Kidney capillary endothelial cell (primary cell): Measurements from ENCODE around the gene GALNT17.

ENCODE experiments used
- DNase-seq: peaks from one replicate; pipeline ENCODE4 v3.0.0-alpha.2; 2018; ENCODE audit warnings: low spot score

GALNT17 gene

DNA sequence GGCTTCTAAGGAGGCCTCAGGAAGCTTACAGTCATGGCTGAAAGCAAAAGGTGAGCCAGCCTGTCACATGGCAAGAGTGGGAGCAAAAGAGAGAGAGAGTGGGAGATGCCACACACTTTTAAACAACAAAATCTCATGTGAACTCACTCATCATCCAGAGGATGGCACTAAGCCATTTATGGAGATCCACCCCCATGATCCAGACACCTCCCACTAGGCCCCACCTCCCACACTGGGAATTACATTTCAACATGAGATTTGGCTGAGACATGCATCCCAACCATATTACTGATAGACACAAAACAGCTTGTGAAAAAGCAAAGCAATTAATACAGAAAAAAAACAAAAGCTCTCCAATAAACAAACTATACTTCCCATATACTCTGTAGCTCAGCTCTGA is 210.3 kb downstream of the GALNT17 start:
- DNase-seq: no peak

DNA sequence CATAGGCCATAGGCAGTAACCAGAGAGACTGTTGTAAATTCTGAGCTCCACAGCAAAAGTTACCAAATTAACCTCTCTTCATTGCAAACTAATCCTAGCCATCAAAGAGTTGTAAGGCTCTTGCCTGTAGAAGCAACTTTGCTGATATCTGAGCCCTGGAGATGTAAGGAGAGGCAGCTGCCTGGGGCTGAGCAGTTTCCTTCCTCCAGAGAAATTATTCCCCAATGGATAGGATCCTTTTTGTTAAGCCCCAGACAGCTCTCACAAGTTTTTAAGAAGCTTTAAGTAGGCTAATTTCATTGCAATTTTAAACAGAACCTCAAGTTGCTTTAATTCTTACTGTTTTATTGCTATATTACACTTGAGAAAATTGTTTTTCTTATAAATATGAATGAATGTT is 211.1 kb downstream of the GALNT17 start:
- no peak for DNase-seq

GRCh38 chr7:71343892-71344291 is 211.9 kb downstream of the GALNT17 start:
- DNase-seq: no peak

DNA sequence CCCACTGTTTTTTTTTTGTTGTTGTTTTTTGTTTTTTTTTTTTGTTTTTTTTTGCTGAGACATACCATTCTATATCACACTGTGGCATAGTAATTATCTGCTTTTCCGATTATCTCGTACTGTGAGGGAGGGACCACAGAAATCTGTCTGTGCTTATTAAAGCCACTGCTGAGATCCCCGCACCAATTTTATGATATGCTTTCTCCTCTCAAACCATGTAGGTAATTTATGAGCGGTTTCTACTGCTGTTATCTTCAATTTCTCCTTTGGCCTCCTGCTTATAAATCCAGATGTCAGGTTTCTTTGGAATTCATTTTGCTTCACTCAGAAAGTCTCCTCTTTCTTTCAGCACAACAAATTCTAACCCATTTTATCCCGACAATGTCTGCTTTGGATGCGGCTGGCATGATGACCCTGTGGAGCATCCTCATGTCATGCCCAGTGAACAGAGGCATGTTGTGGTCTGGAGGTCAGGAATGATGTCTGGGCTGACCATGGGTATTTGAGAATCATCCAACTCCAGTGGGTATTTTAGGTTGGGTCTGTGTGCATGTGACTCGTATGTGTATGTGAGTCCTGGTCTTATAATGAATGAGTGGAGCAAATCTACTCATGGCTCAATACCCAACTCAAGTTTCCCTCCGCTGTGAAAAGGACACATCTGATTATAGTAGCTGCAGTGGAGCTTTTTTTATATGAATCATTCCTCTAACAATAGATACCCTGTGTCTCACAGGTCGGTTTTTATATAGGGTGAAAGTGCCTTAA is 213.4 kb downstream of the GALNT17 start:
- no peak for DNase-seq

DNA sequence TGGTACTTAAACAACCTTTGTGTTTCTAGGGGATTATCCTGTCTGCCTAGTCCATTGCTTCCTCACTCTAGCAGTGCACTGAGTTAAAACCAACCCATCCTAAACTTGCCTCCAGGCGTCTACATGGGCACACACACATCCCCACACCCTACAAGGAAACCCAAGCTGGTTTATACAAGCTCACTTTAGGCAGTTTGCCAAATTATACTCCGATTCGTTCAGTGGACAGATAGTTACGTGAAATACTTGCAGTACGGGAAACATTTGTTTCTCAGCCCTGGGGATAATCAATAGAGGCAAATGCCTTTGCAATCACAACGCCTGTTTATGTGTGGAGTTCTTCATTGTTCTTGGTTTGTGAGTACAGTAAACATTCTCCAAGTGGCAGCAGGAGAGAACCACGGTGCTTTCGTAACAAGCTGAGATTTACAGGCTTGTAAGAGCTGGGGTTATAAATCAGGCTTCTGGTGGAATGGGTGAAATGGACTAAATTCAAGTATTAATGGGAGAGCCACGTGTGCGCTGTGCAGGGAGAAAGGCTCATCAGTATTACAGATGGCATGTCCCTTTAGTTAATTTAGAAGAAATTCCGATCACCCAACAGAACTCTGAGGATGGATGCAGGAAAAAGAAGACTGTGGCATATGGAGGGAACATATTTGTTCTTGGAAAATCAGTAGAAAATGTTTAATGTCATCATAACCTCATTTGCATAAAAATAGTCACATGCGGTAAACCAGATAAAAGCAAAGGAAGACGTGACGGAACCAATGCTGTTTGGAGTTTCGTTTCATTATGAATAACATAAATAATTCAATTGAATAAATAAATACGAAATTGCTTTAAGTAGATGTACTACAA is 217.1 kb downstream of the GALNT17 start:
- DNase-seq: no peak

DNA sequence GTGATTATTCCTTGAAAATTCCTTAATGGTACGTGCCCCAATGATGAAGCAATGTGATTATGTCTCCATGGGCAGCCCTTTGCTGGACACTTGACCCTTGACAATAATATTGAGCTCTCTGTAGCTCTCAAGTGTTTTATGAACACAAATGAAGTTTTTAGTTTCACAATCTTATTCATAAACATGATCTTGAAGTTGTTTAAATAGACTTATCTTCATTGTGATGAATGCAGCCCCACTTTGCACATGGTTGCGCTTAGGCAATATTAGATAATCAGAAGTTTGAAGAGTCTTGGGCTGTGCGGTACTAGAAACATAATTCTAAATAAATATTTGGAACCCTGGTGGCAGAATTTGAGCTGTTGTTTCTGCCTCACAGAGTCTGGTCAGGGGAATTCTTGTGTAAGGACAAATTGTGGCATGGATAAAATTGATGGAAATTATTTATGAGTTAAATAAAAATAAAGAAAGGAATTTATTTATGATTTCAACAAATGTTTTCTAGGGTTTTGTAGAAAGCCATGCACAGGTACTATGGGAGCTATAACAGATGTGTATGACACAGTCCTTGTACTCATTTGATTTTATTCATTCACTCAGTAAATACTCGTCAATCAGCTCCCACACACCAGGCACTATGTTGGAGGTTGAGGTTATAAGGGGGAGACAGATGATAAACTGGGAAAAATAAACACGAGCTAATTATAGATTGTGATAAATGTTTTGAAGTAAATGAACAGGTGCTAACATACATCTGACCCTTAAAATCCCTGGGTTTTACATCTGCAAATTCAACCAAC is 217.9 kb downstream of the GALNT17 start:
- DNase-seq: no peak

DNA sequence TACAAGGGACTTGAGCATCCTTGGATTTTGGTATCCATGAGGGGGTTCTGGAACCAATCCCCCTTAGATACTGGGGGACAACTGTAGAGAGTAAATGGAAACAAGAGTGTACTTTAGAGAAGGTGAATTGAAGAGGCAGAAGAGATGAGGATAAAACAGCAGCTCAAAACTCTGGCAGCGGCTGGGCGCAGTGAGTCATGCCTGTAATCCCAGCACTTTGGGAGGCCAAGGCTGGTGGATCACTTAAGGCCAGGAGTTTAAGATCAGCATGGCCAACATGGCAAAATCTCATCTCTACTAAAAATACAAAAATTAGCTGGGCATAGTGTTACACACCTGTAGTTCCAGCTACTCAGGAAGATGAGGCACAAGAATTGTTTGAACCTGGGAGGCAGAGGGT is 218.7 kb downstream of the GALNT17 start:
- no peak for DNase-seq

DNA sequence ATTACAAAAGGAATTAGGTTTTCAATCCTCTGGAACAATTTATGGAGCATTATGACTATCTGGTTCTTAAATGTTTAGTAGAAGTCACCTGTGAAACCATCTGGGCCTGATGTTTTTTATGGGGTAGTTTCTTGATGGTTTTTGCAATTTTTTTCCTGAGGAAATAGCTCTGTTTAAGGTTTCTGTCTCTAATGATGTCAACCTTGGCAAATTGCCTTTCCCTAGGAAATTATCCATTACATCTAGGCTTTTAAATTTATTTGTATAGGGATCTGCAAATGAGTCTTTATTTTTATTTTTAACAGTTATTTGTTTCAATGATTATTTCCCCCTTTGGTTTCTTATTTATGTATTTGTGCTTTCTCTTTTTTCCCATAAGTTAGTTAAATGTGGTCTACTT is 222.8 kb downstream of the GALNT17 start:
- DNase-seq: no peak

- no peak for DNase-seq
Observed at GRCh38 chr7:71361451-71362032, 229.6 kb downstream of the GALNT17 start.

DNA sequence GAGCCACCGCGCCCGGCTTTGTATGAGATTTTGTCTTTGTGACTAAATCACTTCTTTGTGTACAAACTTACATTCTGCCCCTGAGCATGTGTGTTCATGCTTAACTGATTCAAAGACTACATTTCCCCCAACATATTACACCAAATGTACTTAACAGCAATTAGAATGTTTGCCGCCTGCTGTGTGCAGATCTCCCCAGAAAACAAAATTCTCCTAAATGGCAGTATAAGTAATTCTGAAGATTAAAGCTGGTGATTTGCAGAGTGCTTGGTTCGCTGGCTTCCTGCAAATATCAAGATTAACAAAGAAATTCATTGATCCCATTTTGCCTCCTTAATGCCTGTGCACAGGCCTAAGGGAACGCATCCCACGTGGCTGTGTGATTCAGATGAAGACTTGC is 230.3 kb downstream of the GALNT17 start:
- DNase-seq: no peak

DNA sequence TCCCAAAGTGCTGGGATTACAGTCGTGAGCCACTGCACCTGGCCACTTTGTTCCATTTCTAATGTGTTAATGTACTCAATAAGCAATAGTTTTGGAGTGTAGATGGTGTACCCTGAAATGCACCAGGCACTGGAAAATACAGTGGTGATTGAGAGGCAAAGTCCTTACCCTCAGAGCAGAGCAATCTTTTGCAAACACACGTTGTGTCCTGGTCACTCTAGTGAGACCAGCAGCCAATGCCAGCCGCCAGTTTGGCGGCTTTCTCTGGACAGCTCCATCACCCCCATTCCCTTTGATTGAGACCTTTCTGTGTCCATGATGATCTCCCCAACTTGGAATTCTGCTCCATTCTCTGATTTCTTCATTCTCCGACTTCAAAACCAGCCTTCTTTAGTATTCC is 231.3 kb downstream of the GALNT17 start:
- DNase-seq: no peak

- DNase-seq: no peak
Observed at GRCh38 chr7:71363627-71364026, 231.7 kb downstream of the GALNT17 start.

GRCh38 chr7:71364551-71364950 is 232.6 kb downstream of the GALNT17 start:
- DNase-seq: no peak

DNA sequence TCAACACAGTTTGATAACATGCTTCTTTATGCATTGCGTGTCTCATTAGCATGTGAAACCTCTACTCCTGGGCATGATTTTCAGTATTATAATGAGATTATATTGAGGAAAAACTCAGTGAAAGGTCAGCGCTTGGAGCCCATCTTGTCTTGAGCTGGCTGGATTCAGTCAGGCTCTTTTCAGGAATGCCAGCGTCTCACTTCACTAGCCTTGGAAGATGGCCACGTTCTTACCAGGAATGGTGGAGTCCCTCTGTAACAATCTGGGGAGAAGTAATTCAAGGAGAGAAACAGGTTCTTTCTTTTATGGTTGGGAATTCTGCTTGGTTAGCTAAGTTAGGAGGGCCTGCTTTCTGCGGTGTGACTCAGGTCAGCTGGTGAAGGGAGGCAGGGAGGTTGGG is 241.0 kb downstream of the GALNT17 start:
- DNase-seq: no peak

DNA sequence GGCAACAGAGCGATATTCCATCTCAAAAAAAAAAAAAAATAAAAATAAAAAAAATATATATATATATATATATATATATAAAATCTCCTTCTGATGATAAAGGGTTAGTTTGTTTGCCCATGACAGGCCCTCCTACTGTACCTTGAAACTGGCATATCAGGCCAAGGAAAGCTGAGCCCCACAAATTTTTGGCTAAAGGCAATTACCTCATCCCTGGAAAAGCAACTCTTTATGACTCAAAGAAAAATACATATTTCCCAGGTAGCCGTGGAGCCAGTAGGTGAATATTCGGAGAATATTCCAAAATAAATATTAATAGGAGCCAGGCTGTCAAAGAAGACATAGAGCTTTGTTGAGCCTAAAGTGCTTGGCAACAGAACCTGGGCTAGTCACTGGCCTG is 245.1 kb downstream of the GALNT17 start:
- DNase-seq: no peak

DNA sequence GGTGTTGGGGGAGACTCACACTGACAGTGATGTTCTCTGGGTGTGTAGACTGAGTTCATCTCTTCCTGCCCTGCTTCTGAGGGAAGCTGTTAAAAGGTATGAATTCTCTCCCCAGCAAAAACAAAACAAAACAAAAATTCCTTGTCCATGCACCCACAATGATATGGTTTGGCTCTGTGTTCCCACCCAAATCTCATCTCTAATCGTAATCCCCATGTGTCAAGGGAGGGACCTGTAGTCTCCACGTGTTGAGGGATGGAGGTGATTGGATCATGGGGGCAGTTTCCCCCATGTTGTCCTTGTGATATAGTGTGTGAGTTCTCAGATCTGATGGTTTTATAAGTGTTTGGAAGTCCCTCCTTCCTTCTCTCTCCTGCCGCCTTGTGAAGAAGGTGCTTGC is 245.5 kb downstream of the GALNT17 start:
- no peak for DNase-seq

- DNase-seq: no peak
Observed at GRCh38 chr7:71384094-71384493, 252.2 kb downstream of the GALNT17 start.

GRCh38 chr7:71385330-71385729 is 253.4 kb downstream of the GALNT17 start:
- DNase-seq: no peak

- DNase-seq: no peak
Observed at GRCh38 chr7:71386152-71386785, 254.3 kb downstream of the GALNT17 start.

DNA sequence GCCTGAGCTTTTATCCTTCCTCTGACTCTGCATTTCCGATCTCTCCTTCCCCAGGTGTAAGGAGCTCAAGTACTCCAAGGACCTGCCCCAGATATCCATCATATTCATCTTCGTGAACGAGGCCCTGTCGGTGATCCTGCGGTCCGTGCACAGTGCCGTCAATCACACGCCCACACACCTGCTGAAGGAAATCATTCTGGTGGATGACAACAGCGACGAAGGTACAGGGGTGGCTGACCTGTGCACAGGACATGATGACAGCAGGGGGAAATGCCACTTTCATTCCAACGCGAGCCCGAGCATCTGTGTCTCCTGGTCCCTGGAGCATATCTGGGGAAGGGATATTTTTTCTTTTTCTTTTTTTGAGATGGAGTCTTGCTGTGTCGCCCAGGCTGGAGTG is 256.2 kb downstream of the GALNT17 start:
- DNase-seq: no peak

- DNase-seq: no peak
Observed at GRCh38 chr7:71389976-71390375, 258.0 kb downstream of the GALNT17 start.

DNA sequence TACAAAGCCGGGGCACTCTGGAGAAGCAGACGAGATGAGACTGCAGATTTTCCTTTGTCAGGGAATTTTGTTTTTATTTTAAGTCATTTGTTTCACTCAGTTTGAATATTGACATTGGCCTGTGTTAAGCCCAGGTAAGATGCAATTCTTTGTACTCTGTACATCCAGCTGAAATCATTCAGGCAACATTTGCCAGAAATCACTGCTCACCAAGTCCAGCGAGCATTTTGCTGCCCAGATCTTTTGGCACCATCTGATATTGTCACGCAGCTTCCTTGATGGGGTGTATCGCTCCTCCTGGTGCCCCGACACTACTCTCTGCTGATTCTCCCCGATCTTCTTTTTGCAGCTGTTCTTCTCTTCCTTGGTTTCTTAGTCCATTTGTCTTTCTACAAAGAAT is 261.7 kb downstream of the GALNT17 start:
- DNase-seq: no peak
